Measurements from ENCODE around the gene CCDC141.

The CCDC141 gene

DNA sequence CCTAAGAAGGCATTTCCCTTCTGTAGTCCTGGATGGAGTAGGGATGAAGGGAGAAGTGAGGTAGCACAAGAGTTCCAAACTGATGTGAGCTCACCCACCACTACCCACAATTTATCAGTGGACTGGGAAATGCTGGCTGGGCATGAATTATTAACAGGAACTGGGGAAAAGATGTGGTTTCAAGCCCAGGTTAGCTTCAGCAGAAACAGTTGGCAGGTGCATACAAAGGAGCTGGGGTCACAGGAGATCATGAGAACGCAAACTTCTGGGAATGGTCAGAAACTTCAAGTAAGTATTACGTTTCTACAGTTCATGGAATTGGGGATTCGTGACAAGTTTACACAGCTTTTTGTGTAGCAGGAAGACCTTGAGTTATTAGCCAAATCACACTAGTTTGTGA lies 5.4 kb downstream of the CCDC141 start:
- TF ChIP-seq, protein P1, sequence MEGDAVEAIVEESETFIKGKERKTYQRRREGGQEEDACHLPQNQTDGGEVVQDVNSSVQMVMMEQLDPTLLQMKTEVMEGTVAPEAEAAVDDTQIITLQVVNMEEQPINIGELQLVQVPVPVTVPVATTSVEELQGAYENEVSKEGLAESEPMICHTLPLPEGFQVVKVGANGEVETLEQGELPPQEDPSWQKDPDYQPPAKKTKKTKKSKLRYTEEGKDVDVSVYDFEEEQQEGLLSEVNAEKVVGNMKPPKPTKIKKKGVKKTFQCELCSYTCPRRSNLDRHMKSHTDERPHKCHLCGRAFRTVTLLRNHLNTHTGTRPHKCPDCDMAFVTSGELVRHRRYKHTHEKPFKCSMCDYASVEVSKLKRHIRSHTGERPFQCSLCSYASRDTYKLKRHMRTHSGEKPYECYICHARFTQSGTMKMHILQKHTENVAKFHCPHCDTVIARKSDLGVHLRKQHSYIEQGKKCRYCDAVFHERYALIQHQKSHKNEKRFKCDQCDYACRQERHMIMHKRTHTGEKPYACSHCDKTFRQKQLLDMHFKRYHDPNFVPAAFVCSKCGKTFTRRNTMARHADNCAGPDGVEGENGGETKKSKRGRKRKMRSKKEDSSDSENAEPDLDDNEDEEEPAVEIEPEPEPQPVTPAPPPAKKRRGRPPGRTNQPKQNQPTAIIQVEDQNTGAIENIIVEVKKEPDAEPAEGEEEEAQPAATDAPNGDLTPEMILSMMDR (IDR thresholded peaks at IDR 0.05; ENCODE audit: extremely low read depth, insufficient read depth, missing control alignments) = no peak

DNA sequence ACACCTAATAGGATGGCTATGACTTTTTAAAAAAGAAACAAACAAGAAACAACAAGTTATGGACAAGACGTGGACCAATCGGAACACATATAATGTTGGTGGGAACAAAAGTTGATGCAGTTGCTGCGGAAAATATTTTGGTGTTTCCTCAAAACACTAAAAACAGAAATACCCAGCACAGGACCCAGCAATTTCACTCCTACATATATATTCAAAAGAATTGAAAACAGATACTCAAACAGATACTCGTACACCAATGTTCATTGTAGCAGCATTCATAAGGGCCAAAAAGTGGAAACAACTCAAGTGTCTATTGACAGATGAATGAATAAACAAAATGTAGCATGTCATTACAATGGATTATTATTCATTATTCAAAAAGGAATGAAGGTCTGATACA lies 12.1 kb downstream of the CCDC141 start:
- TF ChIP-seq, protein P1 (IDR thresholded peaks at IDR 0.05; ENCODE audit: extremely low read depth, insufficient read depth, missing control alignments) = no peak
- in situ Hi-C loops (cut with MboI; ENCODE audit: low pct_unique_long_range_greater_than_20kb, low sequenced_read_pairs, unreplicated experiment) = loop anchor here (10.0 kb wide), 1 partner anchor 67 kb away; no protein-coding TSS in a partner anchor

More for the DNA sequence above, 5.4 kb downstream of the CCDC141 start:
- in situ Hi-C loops (cut with MboI; ENCODE audit: low pct_unique_long_range_greater_than_20kb, low sequenced_read_pairs, unreplicated experiment) = no loop called here
- no peak for DNase-seq (ENCODE audit: low spot score)

DNA sequence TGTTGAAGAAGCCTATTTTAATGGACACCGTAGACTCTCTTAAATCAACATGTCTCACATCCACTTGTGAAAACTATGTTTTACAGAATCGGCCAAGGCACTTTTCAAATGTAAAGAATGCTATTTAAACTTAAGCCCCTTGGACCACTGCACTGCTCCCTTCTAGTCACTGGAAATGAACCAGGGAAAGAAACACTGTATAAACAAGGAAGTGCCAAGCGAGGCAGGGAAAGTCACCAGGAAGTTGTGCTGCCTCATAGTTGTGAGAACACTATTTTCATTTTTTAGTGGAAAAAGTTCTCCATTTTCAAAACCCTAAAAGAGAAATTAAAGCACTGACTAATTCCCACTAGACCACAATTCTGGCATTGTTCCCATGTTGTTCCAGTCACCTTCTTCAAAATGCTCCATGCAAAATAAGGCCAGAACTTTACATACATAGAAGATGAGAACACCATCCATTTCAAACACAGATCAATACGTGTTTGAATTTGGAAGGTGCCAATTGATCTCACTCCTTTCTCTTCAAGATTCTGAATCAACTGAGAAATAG lies 13.5 kb downstream of the CCDC141 start:
- in situ Hi-C loops (cut with MboI; ENCODE audit: low pct_unique_long_range_greater_than_20kb, low sequenced_read_pairs, unreplicated experiment) = loop anchor here (10.0 kb wide), 1 partner anchor 68 kb away; no protein-coding TSS in a partner anchor
- DNase-seq (ENCODE audit: low spot score) = no peak
- TF ChIP-seq, protein P1 (IDR thresholded peaks at IDR 0.05; ENCODE audit: extremely low read depth, insufficient read depth, missing control alignments) = no peak

More for the DNA sequence above, 12.1 kb downstream of the CCDC141 start:
- DNase-seq (ENCODE audit: low spot score) = no peak

DNA sequence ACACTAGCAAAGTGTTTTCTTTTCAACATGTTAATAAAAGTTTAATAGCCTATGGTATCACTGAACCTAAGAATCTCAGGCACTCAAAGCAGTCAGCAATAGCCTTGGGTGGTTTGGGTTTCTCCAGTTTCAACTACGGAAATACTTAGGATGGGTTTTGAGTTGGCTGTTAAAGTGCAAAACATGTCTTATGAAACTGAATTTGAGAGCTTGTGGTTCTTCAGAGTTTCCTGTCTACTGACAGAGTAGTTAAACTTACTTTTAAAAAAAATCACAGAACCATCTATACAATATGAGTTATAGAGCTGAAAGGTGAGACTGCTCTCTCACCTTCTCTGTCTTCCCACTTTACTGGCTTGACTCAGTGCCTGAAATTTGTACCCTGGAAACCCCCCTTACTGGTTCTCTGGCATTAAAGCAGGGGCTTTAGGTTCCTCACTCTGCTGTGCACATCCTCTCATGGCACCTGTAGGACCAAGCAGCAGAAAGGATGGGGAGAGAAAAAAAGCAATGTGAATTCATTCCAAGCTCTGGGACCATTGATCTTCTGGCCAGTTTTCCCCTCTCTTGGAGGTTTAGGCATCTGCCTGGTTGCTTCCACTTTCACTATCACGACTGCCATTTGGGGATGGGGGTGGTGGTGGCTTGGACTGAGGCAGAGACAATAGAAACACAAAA lies 18.1 kb downstream of the CCDC141 start:
- peak; percentile 30 for DNase-seq (ENCODE audit: low spot score)
- TF ChIP-seq, protein P1 (IDR thresholded peaks at IDR 0.05; ENCODE audit: extremely low read depth, insufficient read depth, missing control alignments) = no peak
- in situ Hi-C loops (cut with MboI; ENCODE audit: low pct_unique_long_range_greater_than_20kb, low sequenced_read_pairs, unreplicated experiment) = loop anchor here (10.0 kb wide), 1 partner anchor 73 kb away; no protein-coding TSS in a partner anchor

DNA sequence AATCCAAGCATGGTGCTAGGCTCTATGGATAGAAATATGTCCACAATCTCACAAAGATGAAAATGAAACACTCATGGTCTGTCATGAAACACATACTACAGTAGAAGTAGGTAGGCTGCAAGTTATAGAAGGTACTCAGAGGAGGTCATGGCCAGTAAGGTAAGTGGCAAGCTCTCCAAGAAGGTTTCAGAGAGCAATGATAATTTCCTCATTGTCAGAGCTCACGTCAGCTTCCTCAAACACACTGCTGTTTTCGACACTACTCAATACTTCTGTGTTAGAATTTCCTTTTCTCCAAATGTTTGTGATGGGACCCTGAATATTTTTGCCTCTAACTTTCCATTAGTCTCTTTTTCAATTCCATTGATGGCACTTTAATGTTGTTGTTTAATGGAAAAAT lies 25.5 kb downstream of the CCDC141 start:
- in situ Hi-C loops (cut with MboI; ENCODE audit: low pct_unique_long_range_greater_than_20kb, low sequenced_read_pairs, unreplicated experiment) = no loop called here
- no peak for DNase-seq (ENCODE audit: low spot score)
- TF ChIP-seq, protein P1 (IDR thresholded peaks at IDR 0.05; ENCODE audit: extremely low read depth, insufficient read depth, missing control alignments) = no peak

DNA sequence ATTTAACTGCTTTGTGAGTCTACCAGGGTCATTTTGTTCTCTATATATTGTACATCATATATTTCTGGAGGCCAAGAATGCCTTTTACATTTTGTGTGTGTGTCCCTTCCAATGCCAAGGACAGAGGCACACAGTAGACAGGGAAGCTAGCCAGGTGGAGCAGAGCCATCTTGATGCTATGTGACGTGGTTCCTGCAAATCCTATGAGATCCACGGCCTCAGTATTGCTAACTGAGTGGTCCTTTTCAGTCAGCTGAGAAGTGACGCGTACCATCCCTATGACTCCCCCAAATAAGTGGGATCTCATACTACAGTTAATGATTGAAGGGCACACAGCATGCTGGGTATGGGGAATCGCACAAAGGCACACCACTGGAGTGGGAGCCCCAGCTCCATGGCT lies 27.3 kb downstream of the CCDC141 start:
- in situ Hi-C loops (cut with MboI; ENCODE audit: low pct_unique_long_range_greater_than_20kb, low sequenced_read_pairs, unreplicated experiment) = no loop called here
- no peak for DNase-seq (ENCODE audit: low spot score)
- TF ChIP-seq, protein P1 (IDR thresholded peaks at IDR 0.05; ENCODE audit: extremely low read depth, insufficient read depth, missing control alignments) = no peak

All from GM13977 (cell line).